ENCODE data around the gene ANXA4. TPM values are rescaled to one million over a fixed set of nuclear protein-coding genes. Genes with fewer than 3 reads are reported as not detected.
"Not testable (repeated sequence)": the region's sequence is repeated elsewhere in the genome, so short reads cannot be mapped to it uniquely, and the experiment has no call there.

The ANXA4 gene
- total RNA-seq, 2 experiments from 2014 or later: 21.4 to 23.9 TPM

DNA sequence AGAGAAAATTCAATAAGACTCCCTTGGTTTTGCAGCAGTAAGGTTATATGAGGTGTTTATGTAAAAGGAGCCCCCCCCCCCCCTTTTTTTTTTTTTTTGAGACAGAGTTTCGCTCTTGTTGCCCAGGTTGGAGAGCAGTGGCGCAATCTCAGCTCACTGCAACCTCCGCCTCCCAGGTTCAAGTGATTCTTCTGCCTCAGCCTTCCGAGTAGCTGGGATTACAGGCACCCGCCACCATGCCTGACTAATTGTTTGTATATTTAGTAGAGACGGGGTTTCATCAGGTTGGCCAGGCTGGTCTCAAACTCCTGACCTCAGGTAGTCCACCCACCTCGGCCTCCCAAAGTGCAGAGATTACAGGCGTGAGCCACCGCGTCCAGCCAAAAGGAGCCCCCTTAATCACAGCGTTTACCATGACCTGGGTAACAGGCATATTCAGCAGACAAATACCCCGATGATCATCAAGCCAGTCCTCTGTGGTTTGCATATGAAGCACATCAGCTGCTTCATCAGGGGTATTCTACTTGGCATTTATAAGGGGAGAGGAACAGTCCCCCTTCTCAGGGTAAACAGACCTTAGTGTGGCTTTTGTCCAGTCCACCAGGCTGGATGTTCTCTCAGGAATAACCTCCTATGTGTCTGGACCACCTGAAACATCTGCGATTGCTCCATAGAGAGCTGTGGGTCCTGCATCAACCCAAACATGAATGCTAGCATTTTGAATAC is 32.5 kb downstream of the ANXA4 start:
- peaks cover 45% of the 10 kb centered on the region for H3K4me1 Mint-ChIP-seq (ENCODE audit: low read depth)
- intact Hi-C loops (cut with micrococcal nuclease): loop anchor here (2.0 kb wide), 3 partner anchors 24 to 54 kb away; partner anchors contain the start of gene GMCL1
- H3K27ac Mint-ChIP-seq; H3K4me3 Mint-ChIP-seq; H3K9me3 Mint-ChIP-seq; H3K36me3 Mint-ChIP-seq (ENCODE audit: low read depth); H3K27me3 Mint-ChIP-seq (ENCODE audit: low read depth); DNase-seq: not testable (repeated sequence)
- CTCF ChIA-PET: interaction anchor here (0.9 kb wide), 1 partner anchor 49 kb away, joined by 3 read pairs; no protein-coding TSS in a partner anchor

DNA sequence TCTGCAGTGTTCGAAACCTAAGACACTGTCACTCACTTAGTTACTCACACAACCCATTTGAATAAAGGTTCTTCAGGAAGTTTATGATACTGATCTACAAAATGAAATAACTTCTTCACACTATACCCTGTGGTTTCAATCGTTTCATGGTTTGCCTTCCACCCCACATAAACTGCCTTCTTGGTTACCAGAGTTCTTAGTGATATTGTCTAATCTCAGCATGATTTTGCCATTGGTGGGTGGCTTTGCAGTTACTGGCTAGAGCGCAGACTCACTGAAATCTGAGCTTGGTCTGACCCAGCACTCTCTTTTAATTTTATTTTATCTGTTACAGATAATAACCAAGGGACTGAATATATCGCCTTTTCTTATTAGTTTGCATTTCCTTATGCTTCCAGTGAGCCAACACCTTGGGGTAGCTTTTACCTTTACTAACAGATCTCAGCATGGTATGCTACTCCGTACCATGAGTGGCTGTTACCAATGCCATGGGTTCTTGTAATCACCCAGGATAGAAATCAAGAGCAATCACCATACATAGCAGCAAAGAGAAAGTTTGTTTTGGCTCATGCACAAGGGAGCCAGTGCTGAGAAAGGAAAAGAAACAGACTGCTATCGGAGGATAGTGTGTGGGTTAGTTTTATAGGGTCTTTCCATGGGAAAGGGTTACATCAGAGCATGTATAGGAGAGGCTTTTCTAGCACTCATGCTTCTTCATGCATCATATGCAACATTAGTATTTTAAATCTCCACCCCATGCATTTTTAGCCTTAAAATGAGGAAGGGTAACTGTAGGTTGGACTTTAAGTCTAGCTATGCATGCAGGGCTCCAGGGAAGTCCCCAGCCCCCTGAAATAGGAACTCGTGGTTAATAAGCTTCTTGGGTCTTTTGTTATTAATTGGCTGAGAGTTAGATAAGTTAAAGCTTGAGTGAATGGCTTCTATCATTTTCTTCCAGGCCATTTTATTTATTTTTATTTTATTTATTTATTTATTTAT is 33.3 kb downstream of the ANXA4 start:
- CTCF ChIA-PET: interaction anchor here (0.6 to 1.3 kb wide), 2 partner anchors 51 to 1590 kb away, joined by 3 read pairs; no protein-coding TSS in a partner anchor
- Mint-ChIP-seq H3K36me3 (ENCODE audit: low read depth) (no peaks in the 10 kb centered on the region), H3K27ac (peak overlapping the region; percentile 7), H3K4me3 (no peak overlapping the region), H3K4me1 (ENCODE audit: low read depth) (peaks cover 41% of the 10 kb centered on the region), H3K27me3 (ENCODE audit: low read depth) (no peaks in the 10 kb centered on the region), H3K9me3 (peaks cover 5% of the 10 kb centered on the region)
- intact Hi-C loops (cut with micrococcal nuclease): loop anchor here (2.0 kb wide), 3 partner anchors 24 to 54 kb away; partner anchors contain the start of gene GMCL1
- DNase-seq: peak; percentile 49

DNA sequence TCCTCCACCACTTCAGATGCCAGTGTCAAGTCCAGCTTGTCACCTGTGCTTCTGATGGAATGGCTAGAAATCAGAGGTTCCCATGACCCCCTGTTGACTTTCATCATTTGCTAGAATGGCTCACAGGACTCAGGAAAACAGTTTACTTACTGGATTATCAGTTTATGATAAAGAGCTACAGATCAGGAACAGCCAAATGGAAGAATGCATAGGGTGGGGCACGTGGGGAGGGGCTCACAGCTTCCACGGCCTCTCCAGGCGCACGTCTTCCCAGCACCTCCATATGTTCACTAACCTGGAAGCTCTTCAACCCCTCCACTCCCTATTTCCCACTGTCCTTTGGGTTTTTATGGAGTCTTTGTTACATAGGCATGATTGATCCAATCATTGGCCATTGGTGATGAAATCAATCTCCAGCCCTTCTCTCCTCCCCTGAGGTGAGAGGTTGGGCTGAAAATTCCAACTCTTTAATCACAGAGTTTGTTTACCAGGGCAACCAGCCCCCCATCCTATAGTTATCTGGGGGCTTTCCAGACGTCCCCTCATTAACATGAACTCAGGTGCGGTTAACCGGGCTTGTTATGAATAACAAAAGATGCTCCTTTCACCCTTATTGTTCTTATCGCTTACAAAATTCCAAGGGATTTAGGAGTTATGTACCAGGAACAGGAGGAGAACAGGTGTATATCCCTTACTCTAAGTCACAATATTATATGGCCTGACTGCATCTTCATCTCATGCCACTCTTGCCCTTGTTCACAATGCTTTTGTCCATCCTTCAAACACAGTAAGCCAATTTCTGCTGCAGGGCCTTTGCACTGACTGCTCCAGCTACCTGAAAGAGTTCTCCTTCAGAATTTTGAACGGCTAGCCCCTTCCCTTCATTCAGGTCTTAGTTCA is 35.2 kb downstream of the ANXA4 start:
- Mint-ChIP-seq H3K4me3 (no peak overlapping the region), H3K27ac (no peak overlapping the region), H3K27me3 (ENCODE audit: low read depth) (no peaks in the 10 kb centered on the region), H3K36me3 (ENCODE audit: low read depth) (no peaks in the 10 kb centered on the region), H3K4me1 (ENCODE audit: low read depth) (peaks cover 35% of the 10 kb centered on the region), H3K9me3 (peaks cover 5% of the 10 kb centered on the region)
- no peak for DNase-seq
- CTCF ChIA-PET: interaction anchor here (1.4 to 1.7 kb wide), 2 partner anchors 8 to 52 kb away, joined by 4 to 7 read pairs; no protein-coding TSS in a partner anchor
- intact Hi-C loops (cut with micrococcal nuclease): no loop called here

DNA sequence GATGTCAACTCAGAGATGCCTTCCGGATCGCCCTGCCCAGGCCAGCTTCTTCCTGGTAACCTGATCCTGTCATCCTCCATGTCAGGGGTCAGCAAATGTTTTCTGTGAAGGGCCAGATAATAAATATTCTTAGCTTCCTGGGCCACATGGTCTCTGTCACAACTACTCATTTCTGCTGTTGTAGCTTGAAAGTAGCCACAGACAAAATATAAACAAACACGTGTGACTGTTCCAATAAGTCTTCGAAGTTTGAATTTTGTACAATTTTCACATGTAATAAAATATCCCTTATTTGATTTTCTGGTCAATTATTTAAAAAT is 35.8 kb downstream of the ANXA4 start:
- H3K27ac Mint-ChIP-seq: no peak overlapping the region
- DNase-seq: no peak
- intact Hi-C loops (cut with micrococcal nuclease): no loop called here
- peaks cover 5% of the 10 kb centered on the region for H3K9me3 Mint-ChIP-seq
- CTCF ChIA-PET: interaction anchor here (1.4 to 1.7 kb wide), 2 partner anchors 7 to 53 kb away, joined by 4 to 7 read pairs; no protein-coding TSS in a partner anchor
- no peaks in the 10 kb centered on the region for H3K27me3 Mint-ChIP-seq (ENCODE audit: low read depth)
- H3K4me3 Mint-ChIP-seq: no peak overlapping the region
- H3K36me3 Mint-ChIP-seq (ENCODE audit: low read depth): no peaks in the 10 kb centered on the region
- H3K4me1 Mint-ChIP-seq (ENCODE audit: low read depth): peaks cover 32% of the 10 kb centered on the region

DNA sequence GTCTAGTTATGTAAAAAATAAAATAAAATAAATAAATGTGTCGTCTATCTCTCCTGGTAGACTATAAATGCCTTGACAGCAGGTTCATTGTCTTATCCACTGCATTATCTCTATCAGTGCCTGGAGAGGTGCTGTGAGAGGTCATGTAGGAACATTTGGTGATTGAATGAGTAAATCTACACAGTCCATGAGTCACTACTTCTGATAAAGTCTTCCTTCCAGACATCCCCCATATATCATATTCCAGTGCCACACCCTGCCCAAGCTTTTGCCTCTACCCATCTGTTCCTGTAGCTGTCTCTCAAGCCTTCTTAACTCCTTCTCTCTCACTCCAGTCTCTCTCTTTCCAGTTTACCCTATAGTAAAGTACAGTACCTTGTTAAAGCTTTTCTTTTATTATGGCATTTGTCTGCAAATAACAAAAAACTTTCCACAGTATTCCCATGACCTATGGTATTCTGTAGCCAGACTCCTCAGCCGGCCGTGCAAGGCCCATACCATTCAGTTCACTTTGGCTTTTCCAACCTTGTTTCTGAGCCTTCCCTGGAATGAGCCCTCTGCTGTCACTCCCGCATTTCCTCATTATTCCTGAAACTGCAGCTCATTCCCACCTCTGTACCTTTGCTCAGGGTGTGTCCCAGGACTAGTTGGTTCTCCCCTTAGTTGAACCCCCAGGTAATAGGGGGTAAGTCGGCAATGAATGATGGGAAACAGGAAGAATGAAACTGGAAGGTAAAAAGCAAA is 37.5 kb downstream of the ANXA4 start:
- Mint-ChIP-seq H3K9me3 (peaks cover 5% of the 10 kb centered on the region), H3K4me1 (ENCODE audit: low read depth) (peaks cover 21% of the 10 kb centered on the region), H3K27ac (no peak overlapping the region), H3K4me3 (no peak overlapping the region), H3K27me3 (ENCODE audit: low read depth) (no peaks in the 10 kb centered on the region), H3K36me3 (ENCODE audit: low read depth) (no peaks in the 10 kb centered on the region)
- CTCF ChIA-PET: no interaction called here
- DNase-seq: no peak
- intact Hi-C loops (cut with micrococcal nuclease): no loop called here

DNA sequence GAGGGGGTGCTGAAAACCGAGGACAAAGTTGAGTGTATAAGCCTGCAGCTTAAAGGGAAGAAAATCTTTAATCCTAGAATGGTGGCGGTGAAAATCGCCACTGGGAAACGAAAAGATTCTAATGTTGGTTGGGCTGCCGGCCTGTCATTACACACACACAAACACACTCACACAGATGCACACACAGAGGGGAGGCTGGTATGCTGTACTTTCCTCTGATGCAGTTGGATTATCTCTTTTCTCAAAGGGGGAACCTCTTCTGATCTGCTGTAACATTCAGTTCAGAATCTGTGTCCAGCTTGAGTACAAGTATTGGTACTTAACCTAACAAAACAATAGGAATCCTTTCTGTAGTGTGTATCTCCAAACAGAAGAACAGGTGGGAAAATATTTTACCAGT is 39.0 kb downstream of the ANXA4 start:
- peaks cover 5% of the 10 kb centered on the region for H3K9me3 Mint-ChIP-seq
- no peak overlapping the region for H3K4me3 Mint-ChIP-seq

DNA sequence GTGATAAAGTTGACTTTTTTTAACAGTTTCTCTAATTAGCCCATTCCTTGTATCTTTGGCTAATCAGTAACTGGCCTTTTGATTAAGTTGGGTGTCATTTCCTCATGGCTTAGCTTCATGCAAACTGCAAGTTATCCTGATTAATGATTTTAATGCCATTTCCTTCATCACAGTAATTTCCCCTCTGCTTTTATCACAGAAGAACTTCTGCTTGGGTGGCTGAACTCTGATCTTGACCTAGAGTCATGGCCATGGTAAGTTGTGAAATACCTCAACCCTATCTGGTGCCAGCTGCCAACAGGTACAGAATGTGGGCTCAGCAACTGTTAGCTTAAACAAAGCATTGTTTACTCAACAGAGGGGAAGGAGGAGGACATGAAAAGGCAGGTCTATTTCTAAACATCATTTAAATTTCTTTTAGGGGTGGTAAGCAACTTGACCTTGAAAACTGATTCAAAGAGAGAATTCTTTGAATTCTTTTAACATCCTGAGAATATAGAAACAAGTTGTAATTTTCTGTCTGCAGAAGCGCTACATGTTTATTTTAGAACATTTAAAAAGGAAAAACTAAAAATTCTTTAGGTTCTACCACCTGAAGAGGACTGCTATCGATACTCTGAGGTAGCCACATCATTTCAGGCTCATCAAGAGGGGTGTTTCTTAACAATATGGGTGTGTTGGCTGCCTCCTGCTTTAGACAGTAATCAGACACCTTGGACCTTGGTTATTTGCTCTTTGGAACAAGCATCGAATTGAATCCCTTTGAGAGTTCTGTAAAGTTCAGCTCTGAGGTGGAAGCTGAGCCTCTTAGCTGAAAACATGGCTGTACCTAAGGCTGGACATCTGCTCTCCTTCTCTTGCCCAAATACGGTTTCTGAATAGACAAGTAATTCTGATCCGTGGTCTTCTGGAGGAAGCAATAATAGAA is 39.7 kb downstream of the ANXA4 start:
- H3K4me3 Mint-ChIP-seq: no peak overlapping the region
- H3K27ac Mint-ChIP-seq: no peak overlapping the region
- H3K27me3 Mint-ChIP-seq (ENCODE audit: low read depth): no peaks in the 10 kb centered on the region
- no peak for DNase-seq
- peaks cover 3% of the 10 kb centered on the region for H3K36me3 Mint-ChIP-seq (ENCODE audit: low read depth)
- peaks cover 5% of the 10 kb centered on the region for H3K4me1 Mint-ChIP-seq (ENCODE audit: low read depth)
- intact Hi-C loops (cut with micrococcal nuclease): no loop called here
- CTCF ChIA-PET: interaction anchor here (0.7 kb wide), 1 partner anchor 57 kb away, joined by 3 read pairs; no protein-coding TSS in a partner anchor
- no peaks in the 10 kb centered on the region for H3K9me3 Mint-ChIP-seq

More for the DNA sequence above, 39.0 kb downstream of the ANXA4 start:
- DNase-seq: no peak
- Mint-ChIP-seq H3K27ac (no peak overlapping the region), H3K4me1 (ENCODE audit: low read depth) (peaks cover 8% of the 10 kb centered on the region), H3K36me3 (ENCODE audit: low read depth) (no peaks in the 10 kb centered on the region), H3K27me3 (ENCODE audit: low read depth) (no peaks in the 10 kb centered on the region)
- CTCF ChIA-PET: interaction anchor here (0.7 kb wide), 1 partner anchor 56 kb away, joined by 3 read pairs; no protein-coding TSS in a partner anchor
- intact Hi-C loops (cut with micrococcal nuclease): no loop called here

DNA sequence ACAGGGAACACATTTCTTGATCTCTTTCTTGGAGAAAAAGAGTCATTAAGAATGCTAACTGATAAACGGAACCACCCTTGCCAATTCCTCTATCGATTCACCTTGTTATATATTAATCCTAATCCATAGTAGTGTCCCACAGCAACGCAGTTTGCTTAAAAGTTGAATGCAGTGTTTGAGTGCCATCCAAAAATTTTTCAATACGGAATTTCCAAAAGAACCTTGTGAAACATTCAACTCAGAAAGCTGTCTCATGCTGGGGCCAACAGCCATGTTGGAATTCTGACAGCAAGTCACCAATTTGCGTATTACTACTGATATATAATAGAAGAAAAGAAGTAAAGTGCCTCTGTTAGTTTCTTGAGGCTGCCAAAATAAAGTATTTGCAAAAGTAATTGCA is 42.3 kb downstream of the ANXA4 start:
- Mint-ChIP-seq H3K27ac (no peak overlapping the region), H3K4me3 (no peak overlapping the region), H3K36me3 (ENCODE audit: low read depth) (peaks cover 3% of the 10 kb centered on the region), H3K27me3 (ENCODE audit: low read depth) (no peaks in the 10 kb centered on the region), H3K4me1 (ENCODE audit: low read depth) (peaks cover 3% of the 10 kb centered on the region), H3K9me3 (no peaks in the 10 kb centered on the region)
- CTCF ChIA-PET: interaction anchor here (1.4 kb wide), 1 partner anchor 59 kb away, joined by 3 read pairs; no protein-coding TSS in a partner anchor
- DNase-seq: no peak
- intact Hi-C loops (cut with micrococcal nuclease): no loop called here

DNA sequence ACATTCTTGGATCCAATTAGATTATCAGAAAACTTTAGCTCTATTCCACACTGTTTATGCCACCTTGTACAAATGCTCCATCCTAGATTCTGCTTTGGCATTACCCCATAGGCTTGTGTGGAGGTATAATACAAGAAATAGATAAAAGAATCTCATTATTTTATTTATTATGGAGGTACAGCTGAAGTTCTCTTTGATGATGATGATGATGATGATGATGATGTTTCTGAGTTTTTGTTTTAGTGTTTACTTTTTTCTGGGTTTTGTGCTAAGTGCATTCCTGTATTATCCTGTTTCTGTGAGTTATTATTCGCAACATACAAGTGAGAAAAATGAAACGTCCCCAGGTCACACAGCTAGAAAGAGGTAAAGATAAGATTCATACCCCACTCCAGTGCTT is 43.4 kb downstream of the ANXA4 start:
- intact Hi-C loops (cut with micrococcal nuclease): no loop called here
- DNase-seq: no peak
- no peaks in the 10 kb centered on the region for H3K27me3 Mint-ChIP-seq (ENCODE audit: low read depth)
- CTCF ChIA-PET: interaction anchor here (0.9 to 1.4 kb wide), 4 partner anchors 8 to 61 kb away, joined by 3 to 5 read pairs (median 4); no protein-coding TSS in a partner anchor
- H3K4me3 Mint-ChIP-seq: no peak overlapping the region
- H3K27ac Mint-ChIP-seq: no peak overlapping the region
- no peaks in the 10 kb centered on the region for H3K9me3 Mint-ChIP-seq
- peaks cover 3% of the 10 kb centered on the region for H3K36me3 Mint-ChIP-seq (ENCODE audit: low read depth)
- peaks cover 8% of the 10 kb centered on the region for H3K4me1 Mint-ChIP-seq (ENCODE audit: low read depth)

DNA sequence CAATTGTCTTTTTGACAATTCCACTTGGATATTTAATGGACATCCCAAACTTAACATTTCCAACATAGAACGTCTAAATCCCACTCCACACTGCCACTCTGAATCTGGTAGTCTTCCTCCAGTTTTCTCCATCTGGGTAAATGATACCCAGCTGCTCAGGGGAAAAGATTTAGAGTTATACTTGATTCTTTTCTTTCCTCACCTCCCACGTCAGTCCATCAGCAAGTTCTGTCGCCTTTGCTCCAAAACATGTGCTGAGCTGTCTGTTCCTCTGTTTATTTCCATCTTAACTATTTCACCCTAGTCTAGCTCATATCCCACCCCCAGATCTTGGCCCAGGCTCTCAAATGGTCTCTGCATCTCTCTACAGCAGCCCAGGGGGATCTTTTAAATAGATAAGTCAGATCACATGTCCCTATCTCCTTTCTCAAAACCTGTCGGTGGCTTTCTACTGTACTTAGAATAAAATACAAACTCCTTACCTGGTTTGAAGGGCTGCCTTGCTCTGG is 44.2 kb downstream of the ANXA4 start:
- no peaks in the 10 kb centered on the region for H3K9me3 Mint-ChIP-seq
- no peak for DNase-seq
- H3K27me3 Mint-ChIP-seq (ENCODE audit: low read depth): no peaks in the 10 kb centered on the region
- intact Hi-C loops (cut with micrococcal nuclease): no loop called here
- peaks cover 8% of the 10 kb centered on the region for H3K4me1 Mint-ChIP-seq (ENCODE audit: low read depth)
- H3K4me3 Mint-ChIP-seq: no peak overlapping the region
- H3K27ac Mint-ChIP-seq: no peak overlapping the region
- CTCF ChIA-PET: interaction anchor here (1.1 kb wide), 1 partner anchor 61 kb away, joined by 5 read pairs; no protein-coding TSS in a partner anchor
- H3K36me3 Mint-ChIP-seq (ENCODE audit: low read depth): peaks cover 3% of the 10 kb centered on the region
